ENCODE measurements around the gene KIF5C. TPM values are rescaled to one million over a fixed set of nuclear protein-coding genes. Genes with fewer than 3 reads are reported as not detected.

Gene KIF5C
- total RNA-seq, 4 donors from 2014 or later = 0.75 to 3.2 (median 2.3) TPM

DNA sequence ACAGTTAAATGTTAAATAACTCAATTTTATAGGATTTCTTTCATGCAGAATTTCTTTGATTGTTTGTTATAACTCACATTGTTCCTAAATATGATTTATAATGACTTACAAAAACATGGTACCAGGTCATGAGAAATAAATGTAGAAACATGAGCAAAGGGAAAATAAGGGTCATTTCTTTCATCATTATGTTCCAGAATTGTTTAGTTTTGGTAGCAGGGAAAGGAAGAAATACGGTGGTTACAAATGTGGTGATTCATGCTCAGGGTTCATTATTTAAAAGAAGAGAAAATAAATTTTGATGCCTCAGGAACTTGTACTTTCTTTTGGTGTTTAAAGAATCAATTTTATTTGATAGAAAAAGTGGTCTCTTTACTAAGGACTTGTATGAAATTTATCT lies 167.9 kb downstream of the KIF5C start:
- H3K27ac ChIP-seq = no peak overlapping the region
- TF ChIP-seq EP300 (IDR thresholded peaks at IDR 0.05; ENCODE audit: low read depth) = no peak
- TF ChIP-seq, protein P1, sequence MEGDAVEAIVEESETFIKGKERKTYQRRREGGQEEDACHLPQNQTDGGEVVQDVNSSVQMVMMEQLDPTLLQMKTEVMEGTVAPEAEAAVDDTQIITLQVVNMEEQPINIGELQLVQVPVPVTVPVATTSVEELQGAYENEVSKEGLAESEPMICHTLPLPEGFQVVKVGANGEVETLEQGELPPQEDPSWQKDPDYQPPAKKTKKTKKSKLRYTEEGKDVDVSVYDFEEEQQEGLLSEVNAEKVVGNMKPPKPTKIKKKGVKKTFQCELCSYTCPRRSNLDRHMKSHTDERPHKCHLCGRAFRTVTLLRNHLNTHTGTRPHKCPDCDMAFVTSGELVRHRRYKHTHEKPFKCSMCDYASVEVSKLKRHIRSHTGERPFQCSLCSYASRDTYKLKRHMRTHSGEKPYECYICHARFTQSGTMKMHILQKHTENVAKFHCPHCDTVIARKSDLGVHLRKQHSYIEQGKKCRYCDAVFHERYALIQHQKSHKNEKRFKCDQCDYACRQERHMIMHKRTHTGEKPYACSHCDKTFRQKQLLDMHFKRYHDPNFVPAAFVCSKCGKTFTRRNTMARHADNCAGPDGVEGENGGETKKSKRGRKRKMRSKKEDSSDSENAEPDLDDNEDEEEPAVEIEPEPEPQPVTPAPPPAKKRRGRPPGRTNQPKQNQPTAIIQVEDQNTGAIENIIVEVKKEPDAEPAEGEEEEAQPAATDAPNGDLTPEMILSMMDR (IDR thresholded peaks at IDR 0.05) = no peak
- TF ChIP-seq POLR2AphosphoS5 (IDR thresholded peaks at IDR 0.05) = no peak
- TF ChIP-seq POLR2A (IDR thresholded peaks at IDR 0.05) = no peak
- no peaks in the 10 kb centered on the region for H3K36me3 ChIP-seq
- H3K9me3 ChIP-seq = peaks cover 9 to 15% of the 10 kb centered on the region in 2 donors
- 40 to 58% methylated on average over 1 of the region's 1 CpG for WGBS, 2 donors (ENCODE audit: low coverage in 1 of 2)
- in situ Hi-C loops (cut with MboI; ENCODE audit: low pct_ligation_motif_present in 1 of 4, low pct_unique_long_range_greater_than_20kb in 1 of 4, low sequenced_read_pairs in 3 of 4) = loop anchor here in 1 of 4 donors (25.0 kb wide), 1 partner anchor 269 kb away; no protein-coding TSS in a partner anchor
- no peak for DNase-seq
- H3K4me3 ChIP-seq = no peak overlapping the region
- peaks cover 0 to 7% (median 2%) of the 10 kb centered on the region in 4 donors for H3K4me1 ChIP-seq
- intact Hi-C loops (cut with DNase I; ENCODE audit: low total_unique reads) = no loop called here
- peaks cover 14% of the 10 kb centered on the region for H3K27me3 ChIP-seq

DNA sequence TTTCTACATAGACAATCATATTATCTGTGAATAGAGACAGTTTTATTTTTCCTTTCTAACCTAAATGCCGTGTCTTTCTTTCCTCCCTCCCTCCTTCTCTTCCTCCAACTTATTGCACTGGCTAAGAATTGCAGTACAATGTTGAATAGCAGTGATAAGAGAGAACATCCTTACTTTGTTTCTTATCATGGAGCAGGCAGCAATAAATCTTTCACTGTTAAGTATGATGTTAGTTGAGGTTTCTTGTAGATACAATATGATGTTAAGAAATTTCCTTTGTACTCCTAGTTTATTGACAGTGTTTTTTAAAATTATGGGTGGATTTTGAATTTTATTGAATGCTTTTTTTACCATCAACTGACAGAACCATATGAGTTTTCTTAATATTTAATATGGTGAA lies 169.5 kb downstream of the KIF5C start:
- Histone ChIP-seq H3K27me3 (no peaks in the 10 kb centered on the region), H3K4me3 (no peak overlapping the region), H3K36me3 (no peaks in the 10 kb centered on the region), H3K4me1 (no peaks in the 10 kb centered on the region), H3K27ac (no peak overlapping the region), H3K9me3 (peaks cover 9 to 16% of the 10 kb centered on the region in 2 donors)
- in situ Hi-C loops (cut with MboI; ENCODE audit: low pct_ligation_motif_present in 1 of 4, low pct_unique_long_range_greater_than_20kb in 1 of 4, low sequenced_read_pairs in 3 of 4) = loop anchor here in 1 of 4 donors (25.0 kb wide), 1 partner anchor 268 kb away; no protein-coding TSS in a partner anchor
- TF ChIP-seq, protein P1 (IDR thresholded peaks at IDR 0.05) = no peak
- no peak for TF ChIP-seq POLR2AphosphoS5 (IDR thresholded peaks at IDR 0.05)
- TF ChIP-seq EP300 (IDR thresholded peaks at IDR 0.05; ENCODE audit: low read depth) = no peak
- TF ChIP-seq POLR2A (IDR thresholded peaks at IDR 0.05) = no peak
- DNase-seq = no peak
- intact Hi-C loops (cut with DNase I; ENCODE audit: low total_unique reads) = no loop called here
- 55 to 67% methylated on average over 1 of the region's 1 CpG for WGBS, 2 donors (ENCODE audit: low coverage in 1 of 2)

DNA sequence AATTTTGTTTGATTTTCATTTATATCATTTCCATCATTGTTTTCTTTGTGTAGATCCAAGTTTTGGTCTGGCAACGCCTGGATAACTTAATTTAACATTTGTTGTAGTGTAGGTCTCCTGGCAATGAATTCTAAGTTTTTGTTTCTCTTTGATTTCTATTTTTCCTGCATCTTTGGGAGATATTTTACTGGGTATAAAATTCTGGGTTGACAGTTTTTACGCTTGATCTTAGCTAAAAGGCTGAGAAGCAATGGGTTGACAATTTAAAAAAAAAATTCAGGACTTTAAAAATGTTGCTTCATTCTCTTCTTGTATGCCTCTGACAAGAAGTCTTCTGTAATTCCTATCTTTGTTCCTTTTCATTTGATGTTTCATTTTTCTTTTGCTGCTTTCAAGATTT lies 172.1 kb downstream of the KIF5C start:
- intact Hi-C loops (cut with DNase I; ENCODE audit: low total_unique reads) = no loop called here
- WGBS, 2 donors (ENCODE audit: low coverage in 1 of 2) = 84 to 96% methylated on average over 2 of the region's 2 CpGs
- H3K4me3 ChIP-seq = no peak overlapping the region
- H3K36me3 ChIP-seq = no peaks in the 10 kb centered on the region
- no peak overlapping the region for H3K27ac ChIP-seq
- DNase-seq = no peak
- no peaks in the 10 kb centered on the region for H3K27me3 ChIP-seq
- no peak for TF ChIP-seq POLR2AphosphoS5 (IDR thresholded peaks at IDR 0.05)
- TF ChIP-seq, protein P1 (IDR thresholded peaks at IDR 0.05) = no peak
- TF ChIP-seq EP300 (IDR thresholded peaks at IDR 0.05; ENCODE audit: low read depth) = no peak
- no peak for TF ChIP-seq POLR2A (IDR thresholded peaks at IDR 0.05)
- peaks cover 9 to 16% of the 10 kb centered on the region in 2 donors for H3K9me3 ChIP-seq
- H3K4me1 ChIP-seq = no peaks in the 10 kb centered on the region
- in situ Hi-C loops (cut with MboI; ENCODE audit: low pct_ligation_motif_present in 1 of 4, low pct_unique_long_range_greater_than_20kb in 1 of 4, low sequenced_read_pairs in 3 of 4) = loop anchor here in 1 of 4 donors (25.0 kb wide), 1 partner anchor 265 kb away; no protein-coding TSS in a partner anchor

DNA sequence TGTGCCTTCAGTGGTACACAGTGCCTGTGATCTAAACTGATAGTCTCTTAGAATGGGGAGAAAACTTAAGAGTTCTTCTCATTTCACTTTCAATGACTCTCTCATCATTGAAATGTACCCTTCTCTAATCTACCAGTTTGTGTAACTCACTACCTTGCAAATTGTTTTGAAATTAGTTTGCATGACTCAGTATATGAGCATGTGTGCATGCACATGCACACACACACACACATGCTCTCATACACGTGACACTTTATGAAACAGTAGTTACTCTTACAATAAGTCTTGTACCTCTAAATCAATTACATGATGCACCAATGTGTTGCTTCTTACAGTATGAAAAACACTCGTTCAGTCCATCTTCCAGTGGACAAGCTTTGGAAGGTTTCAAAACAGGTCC lies 174.1 kb downstream of the KIF5C start:
- H3K9me3 ChIP-seq = peaks cover 9 to 16% of the 10 kb centered on the region in 2 donors
- no peaks in the 10 kb centered on the region for H3K27me3 ChIP-seq
- H3K36me3 ChIP-seq = no peaks in the 10 kb centered on the region
- no peak for DNase-seq
- H3K4me3 ChIP-seq = no peak overlapping the region
- in situ Hi-C loops (cut with MboI; ENCODE audit: low pct_ligation_motif_present in 1 of 4, low pct_unique_long_range_greater_than_20kb in 1 of 4, low sequenced_read_pairs in 3 of 4) (loop anchor here in 1 of 4 donors (25.0 kb wide), 1 partner anchor 263 kb away; no protein-coding TSS in a partner anchor), intact Hi-C loops (cut with DNase I; ENCODE audit: low total_unique reads) (no loop called here)
- TF ChIP-seq, protein P1 (IDR thresholded peaks at IDR 0.05) = no peak
- no peak for TF ChIP-seq POLR2AphosphoS5 (IDR thresholded peaks at IDR 0.05)
- no peak for TF ChIP-seq EP300 (IDR thresholded peaks at IDR 0.05; ENCODE audit: low read depth)
- no peak for TF ChIP-seq POLR2A (IDR thresholded peaks at IDR 0.05)
- no peak overlapping the region for H3K27ac ChIP-seq
- WGBS, 2 donors (ENCODE audit: low coverage in 1 of 2) = 56 to 88% methylated on average over 1 to 2 of the region's 2 CpGs
- H3K4me1 ChIP-seq = no peaks in the 10 kb centered on the region
